Measurements from ENCODE around the gene OR9K2.
A peak's percentile ranks its signal among the peaks of the same experiment; 100 is the strongest.

The OR9K2 gene, protein sequence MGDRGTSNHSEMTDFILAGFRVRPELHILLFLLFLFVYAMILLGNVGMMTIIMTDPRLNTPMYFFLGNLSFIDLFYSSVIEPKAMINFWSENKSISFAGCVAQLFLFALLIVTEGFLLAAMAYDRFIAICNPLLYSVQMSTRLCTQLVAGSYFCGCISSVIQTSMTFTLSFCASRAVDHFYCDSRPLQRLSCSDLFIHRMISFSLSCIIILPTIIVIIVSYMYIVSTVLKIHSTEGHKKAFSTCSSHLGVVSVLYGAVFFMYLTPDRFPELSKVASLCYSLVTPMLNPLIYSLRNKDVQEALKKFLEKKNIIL

DNA sequence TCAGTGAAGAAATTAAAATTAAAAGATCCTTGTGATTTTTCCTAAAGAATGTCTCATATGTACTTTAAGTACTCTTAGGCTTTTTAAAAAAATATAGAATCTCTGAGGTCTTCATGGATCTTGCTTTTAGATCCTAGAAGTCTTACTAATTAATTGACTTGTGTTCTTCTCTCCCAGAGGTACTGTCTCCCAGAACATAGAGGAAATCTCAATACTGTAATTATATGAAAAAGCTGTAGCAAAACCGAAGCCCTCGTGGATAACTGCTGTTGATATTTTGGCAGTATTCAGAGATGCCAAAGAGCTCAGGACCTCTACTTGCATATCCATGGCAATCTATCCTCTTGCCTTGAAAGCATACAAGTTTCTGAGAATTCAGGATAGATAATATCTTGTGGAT, at the start of gene OR9K2:
Gene OR9K2 (plus strand): TSS at position 301 of the 400 bp plus-strand sequence. CDS start 3,429 bp downstream, outside the sequence.
- no peak within 1 kb of the TSS for H3K4me3 ChIP-seq (ENCODE audit: low read depth, low read length)
- TF ChIP-seq, protein P1, sequence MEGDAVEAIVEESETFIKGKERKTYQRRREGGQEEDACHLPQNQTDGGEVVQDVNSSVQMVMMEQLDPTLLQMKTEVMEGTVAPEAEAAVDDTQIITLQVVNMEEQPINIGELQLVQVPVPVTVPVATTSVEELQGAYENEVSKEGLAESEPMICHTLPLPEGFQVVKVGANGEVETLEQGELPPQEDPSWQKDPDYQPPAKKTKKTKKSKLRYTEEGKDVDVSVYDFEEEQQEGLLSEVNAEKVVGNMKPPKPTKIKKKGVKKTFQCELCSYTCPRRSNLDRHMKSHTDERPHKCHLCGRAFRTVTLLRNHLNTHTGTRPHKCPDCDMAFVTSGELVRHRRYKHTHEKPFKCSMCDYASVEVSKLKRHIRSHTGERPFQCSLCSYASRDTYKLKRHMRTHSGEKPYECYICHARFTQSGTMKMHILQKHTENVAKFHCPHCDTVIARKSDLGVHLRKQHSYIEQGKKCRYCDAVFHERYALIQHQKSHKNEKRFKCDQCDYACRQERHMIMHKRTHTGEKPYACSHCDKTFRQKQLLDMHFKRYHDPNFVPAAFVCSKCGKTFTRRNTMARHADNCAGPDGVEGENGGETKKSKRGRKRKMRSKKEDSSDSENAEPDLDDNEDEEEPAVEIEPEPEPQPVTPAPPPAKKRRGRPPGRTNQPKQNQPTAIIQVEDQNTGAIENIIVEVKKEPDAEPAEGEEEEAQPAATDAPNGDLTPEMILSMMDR (IDR thresholded peaks at IDR 0.05; ENCODE audit: low read depth, low read length): no peak
- no peak for DNase-seq (ENCODE audit: low read depth, low spot score)
- in situ Hi-C loops (cut with HindIII; ENCODE audit: low sequenced_read_pairs): no loop called here

DNA sequence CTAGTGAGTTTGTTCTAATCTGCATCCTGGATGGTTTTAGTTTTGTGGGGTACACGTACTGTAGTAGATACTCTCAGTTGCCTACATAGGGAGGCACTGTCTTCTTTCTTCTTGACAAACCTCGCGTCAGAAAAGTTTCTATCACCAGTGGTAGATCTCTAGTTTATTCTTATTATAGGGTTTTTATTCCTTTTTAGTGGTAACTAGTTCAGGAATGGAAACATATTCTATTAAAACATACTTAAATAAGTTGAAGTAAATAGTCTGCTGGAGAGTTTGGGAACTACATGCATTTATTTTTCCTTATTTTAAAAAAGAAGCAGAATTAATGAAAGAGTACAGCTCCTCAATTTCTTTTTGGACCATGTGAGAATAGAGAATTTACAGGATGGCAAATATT, 33.6 kb upstream of the OR9K2 start:
- DNase-seq (ENCODE audit: low read depth, low spot score): no peak
- H3K4me3 ChIP-seq (ENCODE audit: low read depth, low read length): no peak overlapping the region
- in situ Hi-C loops (cut with HindIII; ENCODE audit: low sequenced_read_pairs): no loop called here
- TF ChIP-seq, protein P1 (IDR thresholded peaks at IDR 0.05; ENCODE audit: low read depth, low read length): no peak

DNA sequence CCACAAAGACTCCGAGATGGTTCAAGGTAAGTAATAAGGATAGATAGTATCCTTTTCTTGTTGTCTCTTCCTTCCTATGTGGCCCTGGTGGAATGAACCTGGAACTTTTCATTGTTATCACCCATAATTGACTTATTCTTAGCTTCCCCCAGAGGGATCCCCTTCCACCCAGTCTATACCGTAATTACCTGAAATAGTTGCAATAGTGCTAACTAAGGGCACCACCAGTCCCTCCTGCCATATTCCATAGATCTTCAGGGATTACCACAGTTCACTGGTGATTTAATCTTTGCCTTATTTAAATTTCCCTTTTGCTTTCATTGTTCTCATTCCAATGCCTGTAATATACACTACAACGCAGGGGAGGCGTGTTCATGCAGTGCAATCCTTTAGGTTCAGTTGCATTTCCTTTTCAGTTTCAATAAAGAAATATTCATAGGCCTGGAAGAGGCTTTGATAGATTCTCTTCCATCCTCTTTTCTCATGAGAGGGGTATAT, 13.8 kb upstream of the OR9K2 start:
- no peak overlapping the region for H3K4me3 ChIP-seq (ENCODE audit: low read depth, low read length)
- in situ Hi-C loops (cut with HindIII; ENCODE audit: low sequenced_read_pairs): no loop called here
- no peak for DNase-seq (ENCODE audit: low read depth, low spot score)
- TF ChIP-seq, protein P1 (IDR thresholded peaks at IDR 0.05; ENCODE audit: low read depth, low read length): no peak

DNA sequence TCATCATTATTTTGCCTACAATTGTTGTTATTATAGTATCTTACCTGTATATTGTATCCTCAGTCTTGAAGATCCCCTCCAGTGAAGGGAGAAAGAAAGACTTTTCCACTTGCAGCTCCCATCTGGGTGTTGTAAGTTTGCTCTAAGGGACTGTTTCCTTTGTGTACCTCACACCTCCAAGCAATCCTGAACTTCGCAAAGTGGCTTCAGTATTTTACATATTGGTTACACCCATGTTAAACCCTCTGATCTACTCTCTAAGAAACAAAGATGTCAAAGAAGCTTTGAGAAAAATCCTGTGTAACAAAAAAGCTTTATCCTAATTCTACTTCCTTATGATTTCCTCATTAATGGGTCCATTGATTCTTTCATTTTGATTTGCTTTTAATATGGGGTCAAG, 10.1 kb upstream of the OR9K2 start:
- in situ Hi-C loops (cut with HindIII; ENCODE audit: low sequenced_read_pairs): no loop called here
- TF ChIP-seq, protein P1 (IDR thresholded peaks at IDR 0.05; ENCODE audit: low read depth, low read length): no peak
- DNase-seq (ENCODE audit: low read depth, low spot score): no peak

DNA sequence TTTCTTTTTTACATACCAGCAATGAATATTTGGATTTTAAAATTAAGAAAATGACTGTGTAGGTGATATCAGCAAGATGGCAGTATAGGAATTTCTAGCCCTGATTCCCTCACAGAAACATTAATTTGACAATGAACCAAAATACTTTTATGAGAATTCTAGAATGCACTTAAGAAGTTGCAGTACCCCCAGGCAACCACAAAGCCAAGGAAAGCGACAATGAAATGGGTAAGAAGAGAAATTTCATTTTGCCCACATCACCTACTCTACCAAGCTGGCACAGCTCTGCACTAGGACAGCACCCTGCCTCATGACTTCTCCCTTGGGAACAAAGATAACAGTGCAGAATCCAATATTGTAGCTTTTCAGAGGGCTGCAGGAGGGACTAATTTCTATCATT, 6.6 kb downstream of the OR9K2 start:
- TF ChIP-seq, protein P1 (IDR thresholded peaks at IDR 0.05; ENCODE audit: low read depth, low read length): no peak
- H3K4me3 ChIP-seq (ENCODE audit: low read depth, low read length): no peak overlapping the region
- DNase-seq (ENCODE audit: low read depth, low spot score): no peak
- in situ Hi-C loops (cut with HindIII; ENCODE audit: low sequenced_read_pairs): no loop called here

More for the DNA sequence above, 10.1 kb upstream of the OR9K2 start:
- no peak overlapping the region for H3K4me3 ChIP-seq (ENCODE audit: low read depth, low read length)

DNA sequence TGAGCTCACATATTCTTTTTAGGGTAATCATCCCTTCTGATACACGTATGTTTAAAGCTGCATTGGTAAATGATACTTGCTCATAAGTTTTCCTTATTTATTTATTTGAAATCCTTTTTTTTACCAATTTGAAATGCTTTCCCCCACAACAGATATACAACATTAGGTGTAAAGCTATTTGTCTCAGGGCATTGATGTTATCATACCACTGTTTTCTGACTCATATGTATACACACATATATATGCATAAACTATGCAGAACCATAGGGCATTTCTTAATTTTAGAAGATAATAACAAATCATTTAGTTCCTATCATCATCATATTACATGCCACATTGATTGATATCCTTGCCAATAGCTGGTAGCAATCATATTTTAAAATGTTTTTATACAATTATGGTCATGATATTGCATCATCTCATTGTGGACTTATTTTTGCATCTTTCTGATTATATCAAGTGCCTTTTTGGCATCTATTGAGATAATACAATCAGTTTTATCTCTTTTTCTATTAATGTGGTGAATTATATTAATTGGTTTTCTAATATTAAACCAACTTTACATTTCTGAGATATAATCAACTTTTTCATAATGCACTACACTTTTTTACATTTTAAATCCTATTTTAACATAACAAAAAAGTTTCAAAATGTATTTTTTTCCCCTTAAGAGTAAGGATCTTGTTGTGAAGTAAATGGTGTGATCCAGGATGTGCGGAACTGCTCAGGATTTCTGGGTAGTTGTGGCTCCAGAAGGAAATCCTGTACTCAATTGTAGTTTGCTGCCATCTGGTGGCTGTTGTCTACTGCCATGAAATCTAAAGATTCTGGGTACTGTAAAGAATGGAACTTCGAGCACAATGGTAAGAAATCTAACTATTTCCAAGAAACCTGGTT, 16.7 kb downstream of the OR9K2 start:
- peak; percentile 22 for DNase-seq (ENCODE audit: low read depth, low spot score)
- in situ Hi-C loops (cut with HindIII; ENCODE audit: low sequenced_read_pairs): no loop called here
- H3K4me3 ChIP-seq (ENCODE audit: low read depth, low read length): no peak overlapping the region
- TF ChIP-seq, protein P1 (IDR thresholded peaks at IDR 0.05; ENCODE audit: low read depth, low read length): peak; percentile 76
